ENCODE data around the gene PTAFR.

DNA sequence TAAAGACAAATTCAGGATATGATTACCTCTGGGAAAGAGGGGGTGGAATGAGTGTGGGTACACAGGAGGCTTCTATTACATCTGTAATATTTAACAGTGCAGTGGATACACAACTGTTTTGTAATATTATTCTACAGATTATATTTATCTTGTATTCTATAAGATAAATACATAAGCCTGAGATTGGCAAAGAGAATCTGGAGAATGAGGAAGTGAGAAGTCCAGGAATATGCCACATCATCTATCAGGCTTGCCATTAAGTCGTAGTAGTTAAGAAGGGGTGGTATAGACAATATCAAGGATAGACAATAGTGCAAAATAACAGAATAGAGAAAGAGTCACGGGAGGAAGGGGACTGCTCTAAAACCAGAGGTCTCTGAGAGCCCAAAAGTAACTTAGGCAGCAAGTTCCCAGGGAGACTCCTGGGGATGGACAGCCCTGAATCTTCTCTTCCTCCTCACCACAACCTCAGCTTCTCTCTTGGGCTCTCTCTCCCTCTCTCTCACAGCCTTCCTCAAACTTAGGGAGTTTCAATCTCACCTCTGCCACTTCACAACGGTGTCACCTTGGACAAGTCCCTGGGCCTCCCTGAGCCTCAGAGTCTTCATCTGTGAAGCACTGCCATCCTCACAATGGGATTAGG lies 14.0 kb upstream of the PTAFR start:
- TF ChIP-seq CTCF (IDR thresholded peaks at IDR 0.05; ENCODE audit: insufficient read depth, low read length, poor library complexity, severe bottlenecking) = no peak
- no peak for TF ChIP-seq EZH2phosphoT487 (conservative IDR thresholded peaks at IDR 0.05; ENCODE audit: low read length)
